COLO829 (cell line): Measurements from ENCODE around the gene AZI2.

Source experiments
- DNase-seq: peaks from one replicate; pipeline ENCODE4 v3.0.0; 2012; ENCODE audit warnings: low spot score

The AZI2 gene

DNA sequence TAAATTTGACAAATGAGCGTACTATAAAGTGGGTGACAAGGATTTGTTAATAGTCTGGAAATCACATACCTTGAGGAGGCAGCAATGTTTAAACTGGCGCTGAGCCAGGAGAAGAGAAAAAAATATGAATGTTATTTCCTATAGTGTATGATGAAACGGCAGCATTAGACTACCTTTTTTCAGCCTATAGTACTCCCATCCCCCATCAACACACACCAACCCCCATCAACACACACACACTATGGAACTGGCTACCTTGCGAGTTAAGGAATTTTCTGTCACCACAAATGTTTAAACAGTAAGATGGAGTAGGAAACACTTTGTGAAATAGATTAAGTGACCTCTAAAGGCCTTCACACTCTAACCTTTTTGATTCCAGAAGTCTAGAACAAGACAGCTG is 46.9 kb downstream of the AZI2 start:
- no peak for DNase-seq

DNA sequence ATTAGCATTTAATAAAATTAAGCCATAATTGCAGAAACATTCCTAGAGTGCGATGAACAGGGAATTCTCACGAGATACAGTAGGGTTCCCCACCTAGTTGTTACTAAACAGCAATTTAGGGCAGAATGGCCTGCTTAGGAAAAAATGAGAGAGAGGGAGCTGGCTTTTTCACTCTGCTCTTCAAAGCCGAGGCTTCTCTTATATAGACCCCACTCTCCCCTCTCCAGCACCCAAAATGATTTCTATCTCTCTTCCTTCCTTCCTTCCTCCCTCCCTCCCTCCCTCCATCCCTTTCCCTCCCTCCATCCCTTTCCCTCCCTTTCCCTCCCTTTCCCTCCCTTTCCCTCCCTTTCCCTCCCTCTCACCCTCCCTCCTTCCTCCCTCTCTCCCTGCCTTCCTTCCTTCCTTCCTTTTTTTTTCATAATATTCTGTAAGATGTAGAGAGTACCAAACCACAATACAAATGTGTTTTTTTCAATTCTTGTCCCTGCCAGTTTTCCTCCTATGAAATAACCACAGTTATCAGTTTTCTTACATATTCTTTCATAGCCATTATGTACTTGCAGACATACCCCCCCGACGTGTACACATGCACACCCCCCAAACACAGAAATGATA is 48.2 kb downstream of the AZI2 start:
- no peak for DNase-seq

DNA sequence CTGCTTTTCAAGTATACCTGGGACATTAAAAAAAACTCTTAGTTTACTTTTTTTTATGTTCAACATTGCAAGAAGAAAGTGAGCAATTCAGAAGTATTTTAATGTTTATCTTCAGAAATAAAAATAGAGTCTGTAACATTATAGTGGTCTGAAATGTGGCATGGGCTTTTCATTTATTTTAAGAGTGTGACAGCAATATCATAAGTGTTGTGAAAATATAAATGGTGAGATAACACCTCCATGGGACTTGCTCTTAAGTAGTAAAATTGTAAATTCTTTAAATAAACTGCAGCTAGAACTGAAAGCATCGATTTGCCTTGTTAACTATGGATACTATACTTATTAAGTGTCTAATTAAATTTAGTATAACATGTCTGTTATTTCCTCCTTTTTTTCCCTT is 48.9 kb downstream of the AZI2 start:
- DNase-seq, result no peak

- DNase-seq, result no peak
Observed at GRCh38 chr3:28295898-28296490, 52.6 kb downstream of the AZI2 start.

DNA sequence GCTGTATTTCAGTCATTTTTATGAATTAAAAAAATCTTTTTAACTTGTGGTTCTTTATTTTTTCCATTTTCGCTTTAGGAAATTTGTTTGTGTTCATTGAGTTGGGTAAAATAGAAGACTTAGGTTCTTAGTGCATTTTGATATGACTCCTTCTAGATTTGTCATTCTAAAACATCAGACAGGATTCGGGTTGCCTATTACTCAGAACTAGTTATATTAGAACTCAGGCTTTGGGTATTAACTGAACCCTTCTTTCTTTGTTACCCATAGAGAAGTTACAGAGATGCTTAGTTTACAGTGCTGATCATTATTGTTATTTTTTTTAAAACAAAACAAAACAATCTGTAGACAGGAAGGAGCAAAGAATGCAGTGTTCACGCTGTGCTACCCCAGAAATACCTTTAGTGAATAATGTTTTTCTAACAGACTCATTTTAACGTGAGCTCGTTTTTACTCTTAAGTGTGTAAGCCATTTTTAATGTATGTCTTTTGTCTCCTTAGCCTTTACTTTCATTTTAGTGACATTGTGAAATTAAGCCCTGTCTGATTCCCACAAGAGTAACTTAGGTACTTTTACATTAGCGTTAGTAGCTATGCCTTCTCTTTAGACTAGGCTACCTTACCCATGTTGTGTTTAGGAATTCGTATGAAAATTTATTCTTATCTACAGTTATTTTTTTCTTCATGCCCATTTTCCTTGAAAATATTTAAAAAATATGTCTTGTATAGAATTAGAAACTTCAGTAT is 53.8 kb downstream of the AZI2 start:
- no peak for DNase-seq

DNA sequence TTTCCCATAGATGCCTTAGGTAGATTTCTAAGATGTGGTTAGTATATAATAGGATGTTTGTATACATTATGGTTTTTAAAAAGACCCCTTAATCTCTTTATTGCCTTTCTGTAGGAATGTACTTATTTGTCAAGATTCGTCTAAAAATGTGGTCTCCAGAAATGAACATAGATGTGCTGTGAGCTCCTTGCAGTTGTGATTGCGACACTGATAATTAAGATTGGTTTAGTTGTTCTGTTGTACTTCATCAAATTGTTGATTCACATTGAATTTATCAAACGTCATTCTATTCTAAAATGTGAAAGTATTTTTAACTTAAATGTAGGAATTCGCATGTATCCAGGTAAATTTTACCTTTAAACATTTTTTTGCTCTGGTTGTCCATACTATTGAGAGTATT is 56.0 kb downstream of the AZI2 start:
- DNase-seq, result no peak

DNA sequence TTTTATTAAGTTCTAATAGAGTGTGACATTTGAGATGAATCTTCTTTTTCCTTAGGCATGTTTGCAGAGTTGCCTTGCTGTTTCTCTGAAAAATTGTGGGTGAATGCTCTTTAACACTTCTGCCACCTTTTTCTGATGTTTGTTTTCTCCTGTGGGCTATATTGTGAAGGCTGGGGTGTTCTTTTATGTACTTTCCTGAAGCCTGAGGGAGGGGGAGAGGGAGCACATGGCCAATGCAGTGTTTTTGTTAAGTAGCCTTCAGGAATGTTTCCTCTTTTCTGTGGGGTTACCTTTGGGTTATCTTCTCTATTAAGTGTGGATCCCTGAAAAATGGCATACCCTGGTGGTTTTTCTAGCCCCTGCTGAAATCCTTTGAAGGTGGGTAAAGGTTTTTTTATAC is 57.0 kb downstream of the AZI2 start:
- DNase-seq, result no peak

DNA sequence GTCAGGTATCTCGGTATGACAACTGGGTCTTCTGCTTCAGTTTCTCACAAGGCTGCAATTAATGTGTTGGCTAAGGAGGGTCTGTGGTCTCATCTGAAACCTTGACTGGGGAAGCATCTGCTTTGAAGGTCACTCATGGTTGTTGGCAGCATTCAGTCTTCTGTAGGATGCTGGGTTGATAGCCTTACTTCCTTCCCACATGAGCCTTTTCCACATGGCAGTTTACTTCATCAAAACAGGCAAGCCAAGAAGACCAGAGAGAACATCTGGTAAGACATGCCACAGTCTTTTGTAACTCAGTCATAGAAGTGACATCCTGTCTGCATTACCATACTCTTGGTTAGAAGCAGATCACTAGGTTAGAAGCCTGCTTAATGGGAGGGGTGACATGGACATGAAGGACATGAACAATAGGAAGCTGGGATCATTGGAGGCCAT is 57.7 kb downstream of the AZI2 start:
- no peak for DNase-seq

GRCh38 chr3:28287046-28287445 is 61.6 kb downstream of the AZI2 start:
- no peak for DNase-seq

DNA sequence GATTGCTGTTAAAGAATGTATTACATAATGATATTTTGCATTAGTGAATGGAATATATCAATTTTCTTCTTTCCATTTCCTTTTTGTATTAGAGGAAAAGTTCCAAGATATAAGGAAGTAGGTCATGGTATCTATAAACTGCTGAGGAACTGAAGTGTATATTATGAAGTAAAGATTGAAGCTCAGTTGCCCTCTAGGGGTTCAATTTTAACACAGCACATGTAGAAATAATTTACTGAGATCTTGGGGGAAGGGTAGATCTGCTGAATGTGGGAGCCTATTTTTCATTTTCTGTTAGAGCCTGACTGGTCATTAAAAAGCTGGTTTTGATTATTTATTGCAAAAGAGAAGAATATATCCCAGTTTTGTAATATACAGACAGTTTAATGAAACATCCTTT is 62.0 kb downstream of the AZI2 start:
- DNase-seq, result peak; percentile 57

DNA sequence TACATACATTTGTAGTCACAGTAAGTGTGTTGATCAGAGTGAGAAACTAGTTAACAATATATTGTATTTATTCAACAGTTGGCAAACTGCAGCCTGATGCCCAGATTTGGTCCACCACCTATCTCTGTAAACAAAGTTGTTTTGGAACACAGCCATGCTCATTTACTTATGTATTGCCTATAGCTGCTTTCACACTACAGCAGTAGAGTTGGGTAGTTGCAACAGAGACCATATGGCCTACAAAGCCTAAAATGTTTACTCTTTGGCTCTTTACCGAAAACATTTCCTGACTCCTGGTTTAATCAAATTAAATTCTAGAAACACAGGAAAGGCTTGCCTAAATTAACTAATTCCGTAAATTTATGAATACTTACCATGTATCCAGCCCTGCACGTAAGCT is 67.8 kb downstream of the AZI2 start:
- no peak for DNase-seq

GRCh38 chr3:28279770-28280169 is 68.9 kb downstream of the AZI2 start:
- DNase-seq, result no peak

- no peak for DNase-seq
Observed at GRCh38 chr3:28278918-28279317, 69.7 kb downstream of the AZI2 start.

- no peak for DNase-seq
Observed at GRCh38 chr3:28273837-28274236, 74.8 kb downstream of the AZI2 start.
